ENCODE data around the gene LSG1. TPM values are rescaled to one million over a fixed set of nuclear protein-coding genes. Genes with fewer than 3 reads are reported as not detected.

The LSG1 gene
- total RNA-seq, 1 donor from 2014 or later: 20.4 TPM

DNA sequence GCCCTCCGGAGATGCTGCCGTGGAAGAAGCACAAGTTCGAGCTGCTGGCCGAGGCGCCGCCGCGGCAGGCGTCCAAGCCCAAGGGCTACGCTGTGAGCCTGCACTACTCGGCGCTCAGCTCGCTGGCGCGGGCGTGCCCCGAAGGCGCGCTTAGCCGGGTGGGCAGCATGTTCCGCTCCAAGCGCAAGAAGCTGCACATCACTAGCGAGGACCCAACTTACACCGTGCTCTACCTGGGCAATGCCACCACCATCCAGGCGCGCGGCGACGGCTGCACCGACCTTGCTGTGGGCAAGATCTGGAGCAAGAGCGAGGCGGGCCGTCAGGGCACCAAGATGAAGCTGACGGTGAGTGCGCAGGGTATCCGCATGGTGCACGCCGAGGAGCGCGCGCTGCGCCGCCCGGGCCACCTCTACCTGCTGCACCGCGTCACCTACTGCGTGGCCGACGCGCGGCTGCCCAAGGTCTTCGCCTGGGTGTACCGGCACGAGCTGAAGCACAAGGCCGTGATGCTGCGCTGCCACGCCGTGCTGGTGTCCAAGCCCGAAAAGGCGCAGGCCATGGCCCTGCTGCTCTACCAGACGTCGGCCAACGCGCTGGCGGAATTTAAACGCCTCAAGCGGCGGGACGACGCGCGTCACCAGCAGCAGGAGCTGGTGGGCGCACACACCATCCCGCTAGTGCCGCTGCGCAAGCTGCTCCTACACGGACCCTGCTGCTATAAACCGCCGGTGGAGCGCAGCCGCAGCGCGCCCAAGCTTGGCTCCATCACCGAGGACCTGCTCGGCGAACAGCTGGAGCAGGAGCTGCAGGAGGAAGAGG, 15.0 kb upstream of the LSG1 start:
- H3K4me3 Mint-ChIP-seq (ENCODE audit: unreplicated experiment): peak overlapping the region; percentile 91
- no peak for DNase-seq (ENCODE audit: low spot score)
- H3K36me3 Mint-ChIP-seq (ENCODE audit: low read depth): peaks cover 3% of the 10 kb centered on the region
- no peaks in the 10 kb centered on the region for H3K27me3 Mint-ChIP-seq (ENCODE audit: low read depth)
- no peak for TF ChIP-seq CTCF (IDR thresholded peaks at IDR 0.05)
- H3K9me3 Mint-ChIP-seq (ENCODE audit: low read depth): no peaks in the 10 kb centered on the region
- H3K27ac Mint-ChIP-seq (ENCODE audit: unreplicated experiment): peak overlapping the region; percentile 78
- H3K4me1 Mint-ChIP-seq (ENCODE audit: low read depth): peaks cover 66% of the 10 kb centered on the region

GRCh38 chr3:194686414-194686815, 14.4 kb upstream of the LSG1 start:
- H3K36me3 Mint-ChIP-seq (ENCODE audit: low read depth): peaks cover 3% of the 10 kb centered on the region
- H3K4me3 Mint-ChIP-seq (ENCODE audit: unreplicated experiment): peak overlapping the region; percentile 91
- DNase-seq (ENCODE audit: low spot score): no peak
- peak overlapping the region; percentile 83 for H3K27ac Mint-ChIP-seq (ENCODE audit: unreplicated experiment)
- H3K4me1 Mint-ChIP-seq (ENCODE audit: low read depth): peaks cover 60% of the 10 kb centered on the region
- TF ChIP-seq CTCF (IDR thresholded peaks at IDR 0.05): no peak
- H3K27me3 Mint-ChIP-seq (ENCODE audit: low read depth): no peaks in the 10 kb centered on the region
- H3K9me3 Mint-ChIP-seq (ENCODE audit: low read depth): no peaks in the 10 kb centered on the region

- Mint-ChIP-seq H3K27me3 (ENCODE audit: low read depth) (peaks cover 2% of the 10 kb centered on the region), H3K4me3 (ENCODE audit: unreplicated experiment) (peak within 1 kb of the TSS; percentile 91), H3K36me3 (ENCODE audit: low read depth) (peaks cover 3% of the 10 kb centered on the region), H3K4me1 (ENCODE audit: low read depth) (peaks cover 54% of the 10 kb centered on the region), H3K9me3 (ENCODE audit: low read depth) (no peaks in the 10 kb centered on the region), H3K27ac (ENCODE audit: unreplicated experiment) (peak within 1 kb of the TSS; percentile 84)
- peak; percentile 95 for DNase-seq (ENCODE audit: low spot score)
- TF ChIP-seq CTCF (IDR thresholded peaks at IDR 0.05): peak; percentile 62
Observed at GRCh38 chr3:194685718-194686413, 13.9 kb upstream of the LSG1 start, which contains the start of gene FAM43A. TSS of gene FAM43A (plus strand) at chr3:194685883. CDS start at chr3:194686827, 944 bp downstream.

DNA sequence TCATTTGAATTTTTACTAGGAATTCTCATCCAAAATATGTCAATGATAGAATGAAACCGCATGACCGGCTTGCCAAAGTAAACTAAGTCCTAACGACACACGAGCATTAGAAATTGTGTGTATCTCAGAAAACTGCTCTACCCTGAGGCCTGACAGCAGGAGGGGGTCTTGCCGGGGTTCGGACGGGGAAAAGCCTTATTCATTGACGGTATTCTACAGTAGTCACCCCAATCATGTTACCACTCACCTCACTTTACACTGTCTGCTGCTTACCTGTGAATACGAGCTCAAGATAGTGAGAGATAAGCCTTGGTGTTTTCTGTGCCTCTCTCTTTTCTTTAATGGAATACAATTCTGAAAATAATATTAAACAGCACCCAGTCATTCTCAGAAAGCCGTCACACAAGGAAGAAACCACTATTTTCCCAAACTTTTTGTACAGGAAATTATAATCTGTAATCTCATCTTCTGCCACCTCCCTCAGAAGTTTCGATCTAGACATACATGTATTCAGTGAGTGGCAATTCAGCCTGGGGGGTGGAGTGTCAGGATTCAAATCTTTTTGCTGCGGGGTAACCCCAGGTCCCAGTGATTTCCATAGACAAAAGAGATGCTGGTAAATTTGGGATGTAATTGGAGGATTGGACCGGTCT, 13.2 kb upstream of the LSG1 start:
- Mint-ChIP-seq H3K9me3 (ENCODE audit: low read depth) (no peaks in the 10 kb centered on the region), H3K4me1 (ENCODE audit: low read depth) (peaks cover 48% of the 10 kb centered on the region), H3K4me3 (ENCODE audit: unreplicated experiment) (peak overlapping the region; percentile 91), H3K36me3 (ENCODE audit: low read depth) (peaks cover 3% of the 10 kb centered on the region), H3K27ac (ENCODE audit: unreplicated experiment) (peak overlapping the region; percentile 84), H3K27me3 (ENCODE audit: low read depth) (peaks cover 3% of the 10 kb centered on the region)
- no peak for TF ChIP-seq CTCF (IDR thresholded peaks at IDR 0.05)
- no peak for DNase-seq (ENCODE audit: low spot score)

- DNase-seq (ENCODE audit: low spot score): no peak
- no peak for TF ChIP-seq CTCF (IDR thresholded peaks at IDR 0.05)
- peaks cover 29% of the 10 kb centered on the region for H3K4me1 Mint-ChIP-seq (ENCODE audit: low read depth)
- no peaks in the 10 kb centered on the region for H3K36me3 Mint-ChIP-seq (ENCODE audit: low read depth)
- peak overlapping the region; percentile 86 for H3K27ac Mint-ChIP-seq (ENCODE audit: unreplicated experiment)
- H3K4me3 Mint-ChIP-seq (ENCODE audit: unreplicated experiment): no peak overlapping the region
- no peaks in the 10 kb centered on the region for H3K9me3 Mint-ChIP-seq (ENCODE audit: low read depth)
- peaks cover 3% of the 10 kb centered on the region for H3K27me3 Mint-ChIP-seq (ENCODE audit: low read depth)
Observed at GRCh38 chr3:194683380-194683779, 11.4 kb upstream of the LSG1 start.

Measured in chondrocyte (in vitro differentiated cells).